GM18498 (cell line): Measurements from ENCODE around the gene NHP2.

Experiments used
- ATAC-seq: cut with Tn5 transposase; IDR thresholded peaks from one replicate; pipeline ENCODE4 v1.9.1; 2021; ENCODE audit warnings: mild to moderate bottlenecking, moderate library complexity; ENCODE audit not compliant: unreplicated experiment

The NHP2 gene

DNA sequence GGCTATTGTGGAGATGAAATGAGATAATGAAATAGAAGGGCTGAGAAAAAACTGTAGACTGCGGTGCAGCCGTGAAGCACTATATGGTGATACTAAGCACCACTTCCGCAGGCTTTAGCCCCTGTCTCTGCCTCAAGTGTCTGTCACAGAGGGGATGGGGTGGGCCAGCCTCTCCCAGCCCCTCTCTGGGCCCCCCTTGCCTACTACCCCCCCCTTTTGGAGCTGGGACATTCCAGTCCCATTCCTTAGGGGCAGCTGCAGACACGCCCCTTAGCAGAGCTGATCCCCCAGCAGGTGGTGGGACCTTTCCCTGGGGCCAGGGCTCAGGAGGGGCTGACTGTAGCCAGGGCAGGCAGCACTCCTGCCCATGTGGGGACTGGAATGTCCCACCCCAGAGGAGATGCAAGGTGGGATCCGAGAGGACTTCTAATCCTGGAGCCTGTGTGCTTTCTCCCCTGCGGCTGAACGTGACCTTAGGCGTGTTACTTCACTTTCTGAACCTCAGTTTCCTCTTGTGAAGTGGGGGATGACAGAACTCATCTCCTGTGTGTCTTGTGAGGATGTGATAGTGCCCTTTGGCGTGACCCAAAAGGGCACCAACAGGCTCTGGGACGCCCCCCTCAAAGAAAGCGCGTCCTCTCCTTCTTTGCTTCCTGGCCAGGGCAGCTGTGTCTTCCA, 38.4 kb downstream of the NHP2 start:
- no peak for ATAC-seq

DNA sequence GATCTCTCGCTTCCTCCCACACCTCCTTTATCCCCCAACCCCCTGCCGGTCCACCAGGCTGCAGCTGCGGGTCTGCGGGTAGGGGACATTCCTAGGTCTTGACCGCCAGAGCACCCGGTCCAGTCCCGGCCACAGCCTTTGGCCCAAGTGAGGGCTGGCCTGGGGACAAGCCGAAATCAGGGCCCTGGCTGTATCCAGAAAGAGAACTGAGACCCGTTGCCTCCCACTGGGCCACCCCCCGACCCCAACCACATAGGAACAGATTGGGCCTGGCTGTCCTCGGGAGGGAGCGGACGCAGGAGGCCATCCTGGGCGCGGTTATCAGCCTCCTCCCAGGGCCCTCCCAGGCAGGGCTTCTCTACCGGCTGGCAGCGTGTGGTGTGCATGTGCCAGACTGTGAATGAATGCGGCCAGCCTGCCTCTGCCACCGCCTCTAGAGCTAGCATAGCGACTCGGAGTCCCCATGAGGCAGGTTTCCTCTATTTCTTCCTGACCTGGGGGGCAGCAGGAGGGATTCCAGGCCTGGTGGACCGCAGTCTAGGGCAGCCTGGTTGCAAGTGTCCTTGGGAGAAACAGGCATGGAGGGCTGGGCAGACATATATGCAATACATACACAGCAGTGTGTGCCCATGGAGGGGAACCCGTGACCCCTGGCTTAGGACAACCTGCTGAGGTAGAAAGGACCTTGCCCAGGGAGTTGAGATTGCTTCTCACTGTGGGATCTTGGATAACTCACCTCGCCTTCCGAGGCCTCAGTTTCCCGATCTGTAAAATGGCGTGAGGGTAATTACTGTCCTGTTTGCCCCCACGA, 39.2 kb downstream of the NHP2 start:
- no peak for ATAC-seq

DNA sequence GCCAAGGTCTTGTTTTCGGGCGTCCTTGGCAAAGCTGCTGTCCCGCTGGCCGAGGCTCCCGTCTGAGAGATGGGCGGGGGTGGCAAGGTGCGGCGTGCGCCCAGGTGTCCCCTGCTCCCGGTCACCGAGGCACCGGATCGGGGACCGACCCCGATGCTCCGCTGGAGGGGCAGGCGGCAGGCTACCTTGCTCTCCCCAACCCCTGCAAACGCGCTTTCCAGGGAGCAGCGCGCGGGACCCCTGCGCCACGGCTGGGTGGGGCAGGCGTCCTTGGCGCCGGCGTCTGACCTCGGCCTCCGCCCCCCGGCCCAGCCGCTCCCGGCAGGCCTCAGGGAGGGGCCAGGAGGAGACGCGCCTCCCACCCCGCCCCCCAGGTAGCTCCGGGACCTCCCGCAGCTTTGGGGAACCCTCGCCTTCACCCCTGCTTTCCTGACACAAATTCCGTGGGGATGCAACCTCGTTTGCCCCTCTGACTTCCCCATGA, 39.8 kb downstream of the NHP2 start:
- no peak for ATAC-seq

DNA sequence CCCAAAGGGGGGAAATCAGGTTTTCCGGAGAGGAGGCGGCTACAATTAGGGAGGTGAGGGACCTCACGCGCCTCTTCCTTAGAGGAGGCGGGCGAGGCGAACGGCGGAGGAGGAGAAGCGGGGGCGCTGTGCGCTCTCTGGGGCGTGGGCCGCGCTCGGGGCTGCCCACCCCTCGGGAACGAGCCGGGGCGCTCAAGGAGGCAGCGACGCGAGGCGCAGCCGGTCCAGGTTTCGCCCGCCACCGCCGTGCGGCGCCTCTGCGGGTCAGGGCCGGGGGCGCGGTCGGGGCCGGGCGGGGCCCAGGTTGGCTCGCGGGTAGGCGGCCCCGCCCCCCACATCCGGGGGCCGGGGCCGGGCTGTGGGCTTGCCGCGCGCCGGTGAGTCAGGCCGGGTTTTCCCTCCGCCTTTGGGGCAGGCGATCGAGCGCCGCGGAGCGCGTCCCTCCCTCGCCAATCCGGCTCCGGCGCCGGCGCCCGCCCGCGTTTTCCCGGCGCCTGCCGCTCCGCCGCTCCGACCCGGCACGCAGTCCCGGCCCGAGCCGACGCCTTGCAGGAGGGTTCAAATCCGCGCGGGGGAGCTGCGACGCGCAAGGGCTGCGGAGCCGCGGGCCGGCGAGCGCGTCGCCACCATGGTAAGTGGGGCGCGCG, 40.4 kb downstream of the NHP2 start, which contains the start of gene N4BP3:
Gene N4BP3, plus strand, starts transcription at position 392 of the 647 bp plus-strand sequence. CDS start 6,052 bp downstream, outside the sequence.
- ATAC-seq = peak; percentile 73

DNA sequence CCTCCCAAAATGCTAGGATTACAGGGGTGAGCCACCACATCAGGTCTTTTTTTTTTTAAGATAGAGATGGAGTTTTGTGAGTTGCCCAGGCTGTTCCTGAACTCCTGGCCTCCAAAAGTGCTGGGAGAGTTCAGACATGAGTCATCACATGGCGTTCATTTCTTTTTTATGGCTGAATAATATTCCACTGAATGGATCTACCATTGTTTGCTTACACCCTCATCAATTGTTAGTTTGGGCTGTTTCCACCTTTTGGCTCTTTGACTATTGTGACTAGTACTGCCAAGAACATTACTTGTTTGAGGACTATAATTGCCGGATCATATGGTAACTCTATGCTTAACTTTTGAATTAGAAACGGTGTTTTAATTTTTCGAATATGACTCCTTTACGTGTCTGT, 41.1 kb downstream of the NHP2 start:
- ATAC-seq = no peak

GRCh38 chr5:178111925-178112324, 41.8 kb downstream of the NHP2 start:
- no peak for ATAC-seq

DNA sequence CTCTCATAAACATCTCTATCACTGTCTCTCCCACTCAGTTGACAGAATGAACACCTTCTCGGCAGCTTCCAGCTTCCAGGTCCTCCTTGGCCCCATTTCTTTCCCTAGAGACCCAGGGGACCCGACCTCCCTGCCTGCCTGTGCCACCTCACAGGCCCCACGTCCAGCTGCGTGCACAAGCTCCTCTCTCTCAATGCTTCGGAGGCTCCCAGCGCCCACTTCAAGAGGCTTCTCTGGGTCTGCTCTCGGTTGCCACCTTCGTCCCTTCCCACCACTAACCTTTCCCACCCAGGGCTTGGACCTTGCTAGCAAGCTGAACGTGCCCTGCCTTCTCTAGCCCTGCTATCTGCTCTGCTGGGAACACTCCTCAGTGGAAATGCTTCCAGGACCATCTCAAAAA, 43.2 kb downstream of the NHP2 start:
- ATAC-seq = no peak

DNA sequence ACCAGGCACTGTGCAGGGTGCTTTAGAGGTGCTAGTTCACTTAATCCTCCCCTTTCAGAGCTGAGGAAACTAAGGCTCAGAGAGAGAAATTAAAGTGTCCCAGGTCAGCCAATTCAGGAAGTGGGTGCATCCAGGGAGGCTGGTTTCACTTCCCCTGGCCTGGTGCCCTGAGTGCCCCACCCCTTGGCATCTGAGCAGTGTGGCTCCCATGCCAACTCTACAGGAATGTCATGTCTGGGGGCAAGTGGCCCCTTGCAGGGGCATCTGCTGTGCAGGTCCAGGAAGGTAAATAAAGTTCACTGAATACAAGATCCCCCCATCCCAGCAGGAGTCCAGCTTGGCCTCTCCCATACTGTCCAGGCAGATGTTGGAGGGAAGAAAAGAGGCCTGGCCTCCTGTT, 44.7 kb downstream of the NHP2 start:
- ATAC-seq = no peak

DNA sequence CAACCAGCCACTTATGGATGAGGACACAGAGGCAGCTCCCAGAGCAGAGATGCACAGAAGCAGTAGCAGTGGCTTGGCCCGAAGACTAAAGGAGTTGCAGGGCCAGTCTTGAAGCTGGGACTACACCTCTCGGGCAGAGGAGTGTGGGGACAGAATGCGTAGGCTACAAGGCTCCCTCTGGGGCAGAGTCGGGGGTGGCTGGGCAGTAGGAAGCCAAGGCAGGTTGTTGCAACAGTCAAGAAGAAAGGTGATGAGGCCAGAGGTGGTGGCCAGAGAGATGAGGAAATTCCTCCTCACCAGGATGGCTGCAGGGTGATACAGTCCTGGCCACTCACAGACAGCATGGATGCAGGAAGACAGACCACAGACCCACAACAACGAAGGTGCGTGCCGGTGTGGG, 45.2 kb downstream of the NHP2 start:
- ATAC-seq = no peak

DNA sequence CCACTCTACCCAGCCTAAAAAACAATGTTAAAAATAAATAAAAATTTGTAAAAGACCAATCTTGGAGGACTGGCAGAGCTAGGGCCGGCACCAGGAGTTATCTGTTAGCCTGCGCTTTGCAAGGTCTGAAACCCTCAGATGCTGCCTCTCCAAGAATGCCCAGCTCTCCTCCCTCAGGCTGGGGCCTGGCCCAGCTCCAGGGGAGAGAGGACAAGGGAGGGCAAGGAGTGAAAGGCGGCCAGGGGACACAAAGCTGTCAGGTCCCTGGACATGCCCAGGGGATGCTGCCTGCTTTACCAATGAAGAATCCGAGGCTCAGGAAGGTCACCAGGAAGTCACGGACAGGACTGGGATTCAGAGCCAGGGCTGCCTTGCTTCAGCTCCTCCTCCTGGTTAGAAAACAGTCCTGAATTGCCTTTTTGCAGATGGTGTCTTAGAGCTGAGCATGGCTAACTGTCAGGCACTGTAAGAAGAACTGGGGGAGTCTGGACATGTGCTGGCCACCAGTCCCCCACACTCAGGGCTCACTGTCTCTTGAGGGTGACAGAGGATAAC, 45.9 kb downstream of the NHP2 start:
- ATAC-seq = no peak

GRCh38 chr5:178106556-178107239, 47.0 kb downstream of the NHP2 start:
- no peak for ATAC-seq

DNA sequence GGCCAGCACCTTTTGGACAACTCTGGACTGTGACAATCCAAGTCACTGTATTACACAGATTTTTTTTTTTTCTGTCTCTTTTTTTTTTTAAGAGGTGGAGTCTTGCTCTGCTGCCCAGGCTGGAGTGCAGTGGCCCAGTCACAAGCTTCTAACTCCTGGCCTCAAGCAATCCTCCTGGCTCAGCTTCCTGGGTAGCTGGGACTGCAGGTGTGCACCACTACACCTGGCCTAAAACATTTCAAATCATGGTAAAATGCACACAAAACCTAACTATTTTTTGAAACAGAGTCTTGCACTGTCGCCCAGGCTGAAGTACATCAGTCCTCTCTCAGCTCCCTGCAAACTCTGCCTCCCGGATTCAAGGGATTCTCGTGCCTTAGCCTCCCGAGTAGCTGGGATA, 47.6 kb downstream of the NHP2 start:
- ATAC-seq = no peak

- ATAC-seq = no peak
Measured at GRCh38 chr5:178104492-178104891, 49.2 kb downstream of the NHP2 start.

DNA sequence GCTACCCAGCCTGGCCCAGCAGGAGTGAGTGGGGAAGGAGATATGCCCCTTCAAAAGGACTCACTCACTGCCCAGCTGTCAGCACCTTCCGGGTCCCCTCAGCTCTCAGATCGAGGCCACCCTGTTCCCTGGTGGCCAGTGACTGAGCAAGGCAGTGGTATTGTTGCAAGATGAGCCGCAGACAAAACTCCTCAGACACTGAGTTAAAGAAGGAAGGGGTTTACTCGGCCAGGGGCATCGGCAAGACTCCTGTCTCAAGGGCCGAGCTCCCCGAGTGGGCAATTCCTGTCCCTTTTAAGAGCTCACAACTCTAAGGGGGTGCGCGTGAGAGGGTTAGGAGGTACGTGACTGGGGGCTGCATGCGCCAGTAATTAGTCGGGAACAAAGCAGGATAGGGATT, 50.1 kb downstream of the NHP2 start:
- no peak for ATAC-seq
